Activated B cell treated with CpG ODN at 0.5 μM for 24 hours (primary cell): ENCODE results near the gene ATOX1. TPM values are rescaled to one million over a fixed set of nuclear protein-coding genes. Genes with fewer than 3 reads are reported as not detected.
"Not testable (repeated sequence)": the region's sequence is repeated elsewhere in the genome, so short reads cannot be mapped to it uniquely, and the experiment has no call there.

ENCODE experiments used
- ATAC-seq: fragments of 200-7000 bp; cut with Tn5 transposase; one replicate; pipeline ENCODE4 v1.10.0; 2021; ENCODE audit warnings: low read depth, mild to moderate bottlenecking, moderate library complexity
- CTCF ChIA-PET: fragments of 350-600 bp; sonication (Branson Sonifier 250); formaldehyde crosslinking; loops from one replicate; lab custom pipeline; 2021; ENCODE audit warnings: antibody characterized with exemption; lab: Charles Lee
- POLR2A ChIA-PET: fragments of 350-600 bp; sonication (Branson Sonifier 250); formaldehyde crosslinking; loops from one replicate; lab custom pipeline; 2021; ENCODE audit warnings: antibody characterized with exemption; lab: Charles Lee
- DNase-seq: peaks from one replicate; pipeline ENCODE4 v3.0.0; 2022
- H3K27ac Mint-ChIP-seq: one replicate; pipeline ENCODE4 v1.8.0; 2020; ENCODE audit warnings: mixed read lengths
- H3K27me3 Mint-ChIP-seq: one replicate; pipeline ENCODE4 v1.8.0; 2021; ENCODE audit warnings: mixed read lengths
- H3K36me3 Mint-ChIP-seq: one replicate; pipeline ENCODE4 v1.8.0; 2021; ENCODE audit warnings: low read depth, mixed read lengths
- H3K4me1 Mint-ChIP-seq: one replicate; pipeline ENCODE4 v1.8.0; 2021; ENCODE audit warnings: mixed read lengths
- H3K4me3 Mint-ChIP-seq: one replicate; pipeline ENCODE4 v1.8.0; 2020; ENCODE audit warnings: mild to moderate bottlenecking, mixed read lengths
- H3K9me3 Mint-ChIP-seq: one replicate; pipeline ENCODE4 v1.8.0; 2020; ENCODE audit warnings: mixed read lengths
- CTCF ChIP-seq: fragments of 200-600 bp; IDR thresholded peaks from one replicate; pipeline ENCODE4 v1.8.0; 2022; ENCODE audit warnings: antibody characterized with exemption, mild to moderate bottlenecking
- intact Hi-C: fragments of 100-400 bp; cut with micrococcal nuclease; formaldehyde crosslinking; loops from one replicate; pipeline ENCODE4 v1.15.1; 2024
- total RNA-seq: library from RNA; stranded (reverse); gene quantifications from 2 replicates; pipeline ENCODE4 v1.2.3, GENCODE V29; 2022

Gene ATOX1
- total RNA-seq, 1 donor from 2014 or later = 66.6 TPM

GRCh38 chr5:151700296-151700695 is 58.1 kb downstream of the ATOX1 start:
- peaks cover 14% of the 10 kb centered on the region for H3K4me1 Mint-ChIP-seq
- ChIA-PET CTCF (interaction anchor here (2.1 kb wide), 1 partner anchor 41 kb away, joined by 5 read pairs; no protein-coding TSS in a partner anchor), POLR2A (no interaction called here)
- DNase-seq (no peak), ATAC-seq (no peak)
- TF ChIP-seq CTCF = no peak
- H3K36me3 Mint-ChIP-seq = no peaks in the 10 kb centered on the region
- intact Hi-C loops = loop anchor here (5.0 kb wide), 1 partner anchor 38 kb away; no protein-coding TSS in a partner anchor
- no peaks in the 10 kb centered on the region for H3K9me3 Mint-ChIP-seq
- no peak overlapping the region for H3K4me3 Mint-ChIP-seq
- no peak overlapping the region for H3K27ac Mint-ChIP-seq
- peaks cover 6% of the 10 kb centered on the region for H3K27me3 Mint-ChIP-seq

DNA sequence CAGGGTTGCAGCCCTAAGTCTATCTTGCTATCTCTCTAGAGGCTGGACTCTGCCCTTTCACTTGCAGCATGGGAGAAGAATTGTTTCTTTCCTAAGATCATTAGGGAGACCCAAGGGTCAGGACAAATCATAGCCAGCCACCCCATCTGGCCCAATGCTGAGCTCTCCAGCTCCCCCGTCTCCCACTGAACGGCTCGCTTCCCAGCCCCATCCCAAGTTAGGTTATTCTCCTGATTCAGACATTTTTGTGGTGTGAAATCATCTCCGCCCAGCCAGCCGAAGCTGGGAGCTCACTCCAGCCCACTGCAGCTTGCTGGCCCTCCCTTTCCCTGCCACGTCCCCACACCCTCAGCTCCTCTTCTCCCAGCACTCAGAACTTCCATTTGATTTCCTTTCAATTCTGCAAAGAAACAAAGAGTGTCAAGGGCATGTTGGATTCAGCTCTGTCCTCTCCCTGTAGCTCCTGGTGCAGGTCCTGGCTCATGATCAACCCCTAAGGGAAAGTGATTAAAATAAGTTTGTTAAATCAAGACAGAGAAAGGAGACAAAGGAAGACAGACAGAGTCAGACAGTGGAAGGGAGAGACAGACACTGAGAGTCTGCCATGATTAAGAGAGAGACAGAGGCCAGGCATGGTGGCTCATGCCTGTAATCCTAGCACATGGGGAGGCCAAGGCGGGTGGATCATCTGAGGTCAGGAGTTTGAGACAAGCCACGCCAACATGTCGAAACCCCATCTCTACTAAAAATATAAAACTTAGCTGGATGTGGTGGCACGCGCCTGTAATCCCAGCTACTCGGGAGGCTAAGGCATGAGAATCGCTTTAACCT is 59.1 kb downstream of the ATOX1 start:
- POLR2A ChIA-PET = no interaction called here
- H3K27me3 Mint-ChIP-seq = peaks cover 6% of the 10 kb centered on the region
- ATAC-seq (no peak), DNase-seq (no peak)
- CTCF ChIA-PET = interaction anchor here (1.2 to 2.1 kb wide), 2 partner anchors 15 to 40 kb away, joined by 3 to 5 read pairs; no protein-coding TSS in a partner anchor
- no peak overlapping the region for H3K27ac Mint-ChIP-seq
- no peak for TF ChIP-seq CTCF
- intact Hi-C loops = no loop called here
- no peak overlapping the region for H3K4me3 Mint-ChIP-seq
- H3K36me3 Mint-ChIP-seq = no peaks in the 10 kb centered on the region
- peaks cover 14% of the 10 kb centered on the region for H3K4me1 Mint-ChIP-seq
- no peaks in the 10 kb centered on the region for H3K9me3 Mint-ChIP-seq

DNA sequence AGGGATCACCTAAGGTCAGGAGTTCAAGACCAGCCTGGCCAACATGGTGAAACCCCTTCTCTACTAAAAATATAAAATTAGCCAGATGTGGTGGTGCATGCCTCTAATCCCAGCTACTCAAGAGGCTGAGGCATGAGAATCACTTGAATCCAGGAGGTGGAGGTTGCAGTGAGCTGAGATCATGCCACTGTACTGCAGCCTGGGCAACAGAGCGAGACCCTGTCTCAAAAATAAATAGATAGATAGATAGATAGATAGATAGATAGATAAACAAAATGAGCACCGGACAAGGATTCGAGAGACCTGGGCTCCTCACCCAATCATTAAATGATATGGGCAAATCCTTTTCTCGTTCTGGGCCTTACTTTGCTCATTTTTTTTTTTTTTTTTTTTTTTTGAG is 60.4 kb downstream of the ATOX1 start:
- H3K27me3 Mint-ChIP-seq, H3K36me3 Mint-ChIP-seq, POLR2A ChIA-PET, H3K4me1 Mint-ChIP-seq, H3K9me3 Mint-ChIP-seq, H3K4me3 Mint-ChIP-seq, ATAC-seq, DNase-seq, H3K27ac Mint-ChIP-seq, intact Hi-C loops: not testable (repeated sequence)
- CTCF ChIA-PET = interaction anchor here (2.1 kb wide), 1 partner anchor 39 kb away, joined by 5 read pairs; no protein-coding TSS in a partner anchor

- Mint-ChIP-seq H3K9me3 (no peaks in the 10 kb centered on the region), H3K36me3 (no peaks in the 10 kb centered on the region), H3K4me1 (peaks cover 7% of the 10 kb centered on the region), H3K4me3 (no peak overlapping the region), H3K27ac (no peak overlapping the region), H3K27me3 (peaks cover 6% of the 10 kb centered on the region)
- POLR2A ChIA-PET = no interaction called here
- intact Hi-C loops = no loop called here
- ATAC-seq (no peak), DNase-seq (no peak)
- CTCF ChIA-PET = no interaction called here
- no peak for TF ChIP-seq CTCF
These were observed 61.0 kb downstream of the ATOX1 start for GRCh38 chr5:151697452-151697851.

GRCh38 chr5:151696470-151697061 is 61.9 kb downstream of the ATOX1 start:
- no peak overlapping the region for H3K4me3 Mint-ChIP-seq
- CTCF ChIA-PET = interaction anchor here (1.3 kb wide), 1 partner anchor 44 kb away, joined by 3 read pairs; no protein-coding TSS in a partner anchor
- POLR2A ChIA-PET = no interaction called here
- no peak for TF ChIP-seq CTCF
- intact Hi-C loops = no loop called here
- no peak for DNase-seq
- no peak overlapping the region for H3K27ac Mint-ChIP-seq
- ATAC-seq = no peak
- no peaks in the 10 kb centered on the region for H3K36me3 Mint-ChIP-seq
- H3K27me3 Mint-ChIP-seq = peaks cover 6% of the 10 kb centered on the region
- peaks cover 7% of the 10 kb centered on the region for H3K4me1 Mint-ChIP-seq
- no peaks in the 10 kb centered on the region for H3K9me3 Mint-ChIP-seq
